Measurements from ENCODE around the gene CDYL2. TPM values are rescaled to one million over a fixed set of nuclear protein-coding genes. Genes with fewer than 3 reads are reported as not detected.
"Not testable (repeated sequence)": the region's sequence is repeated elsewhere in the genome, so short reads cannot be mapped to it uniquely, and the experiment has no call there.

Gene CDYL2
- total RNA-seq, 1 donor from 2014 or later = 5.4 TPM

DNA sequence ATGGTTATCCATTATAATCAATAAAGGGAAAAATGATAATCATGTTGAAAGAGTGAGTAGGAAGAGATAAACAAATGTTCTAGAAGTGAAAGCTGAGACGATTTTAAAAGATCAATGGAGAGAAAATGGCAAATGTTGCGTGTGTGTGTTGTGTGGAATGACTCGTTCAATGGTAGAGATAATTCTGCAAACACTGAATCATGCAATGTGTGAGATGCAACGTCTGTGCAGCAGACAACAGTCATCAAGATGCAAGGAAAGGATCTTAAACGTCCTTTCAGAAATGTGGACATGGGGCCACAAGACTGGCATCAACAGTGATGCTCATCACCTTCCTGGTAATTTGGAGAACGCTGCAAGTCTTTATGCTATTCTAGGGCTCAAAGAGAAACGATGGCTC is 124.4 kb downstream of the CDYL2 start:
- no peak for DNase-seq (ENCODE audit: low spot score)
- no peak for ATAC-seq

DNA sequence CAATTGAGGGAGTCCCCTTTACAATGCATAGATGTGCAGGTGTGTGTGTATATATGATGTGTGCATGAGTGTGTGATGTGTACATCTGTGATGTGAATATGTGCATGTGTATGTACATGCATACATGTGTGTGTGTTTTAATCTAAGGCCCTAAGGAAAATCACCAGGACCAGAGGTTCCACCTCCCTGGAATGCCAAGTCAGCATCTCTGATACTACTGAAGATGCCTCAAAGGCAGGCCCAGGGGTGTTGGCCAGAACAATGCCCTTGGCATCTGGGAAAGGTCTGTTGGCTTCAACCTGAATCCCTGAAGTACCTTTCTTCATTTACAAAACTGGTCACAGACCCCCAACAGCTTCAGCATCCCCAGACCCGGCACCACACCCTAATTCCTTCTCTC is 129.5 kb downstream of the CDYL2 start:
- ATAC-seq = no peak
- no peak for DNase-seq (ENCODE audit: low spot score)

DNA sequence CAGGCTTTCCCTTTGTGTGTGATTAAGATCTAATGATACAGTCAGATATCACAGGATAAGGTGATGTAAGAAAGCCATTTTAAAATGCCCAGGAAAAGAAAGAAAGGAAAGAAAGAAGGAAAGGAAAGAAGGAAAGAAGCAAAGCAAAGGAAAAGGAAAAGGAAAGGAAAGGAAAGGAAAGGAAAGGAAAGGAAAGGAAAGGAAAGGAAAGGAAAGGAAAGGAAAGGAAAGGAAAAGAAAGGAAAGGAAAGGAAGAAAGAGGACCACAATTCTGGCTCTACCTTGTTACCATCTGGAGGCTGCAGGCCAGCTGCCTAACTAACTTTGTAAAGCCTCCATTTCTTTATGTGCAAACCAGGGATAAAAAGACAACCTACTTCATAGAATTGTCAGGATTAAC is 132.0 kb downstream of the CDYL2 start:
- ATAC-seq (no peak), DNase-seq (ENCODE audit: low spot score) (no peak)

DNA sequence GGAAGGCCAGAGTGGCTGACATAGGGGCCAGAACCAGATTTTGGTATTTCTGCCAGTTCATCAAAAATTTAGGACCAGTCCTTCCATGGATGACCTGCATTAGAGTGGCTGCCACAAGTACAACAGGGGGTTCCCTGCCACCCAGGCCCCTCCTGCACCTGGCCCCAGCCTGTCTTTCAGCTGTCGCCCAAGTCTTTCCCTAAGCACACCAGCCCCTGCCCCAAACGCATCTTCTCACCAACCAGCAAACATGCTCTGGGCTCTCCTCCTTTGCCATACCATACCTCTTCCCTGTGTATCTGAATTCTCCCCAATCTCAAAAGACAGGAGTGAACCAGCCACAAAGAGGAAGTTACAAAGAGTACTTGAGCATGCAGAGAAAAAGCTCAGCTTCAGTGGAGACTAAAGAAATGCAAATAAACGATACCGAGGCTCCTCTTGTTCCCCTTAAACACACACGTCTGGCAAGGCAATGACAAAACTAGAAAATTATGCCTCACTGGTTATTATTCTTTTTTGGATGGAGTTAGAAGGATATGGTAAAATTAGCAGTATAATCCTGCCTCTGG is 133.0 kb downstream of the CDYL2 start:
- no peak for ATAC-seq
- DNase-seq (ENCODE audit: low spot score) = no peak

DNA sequence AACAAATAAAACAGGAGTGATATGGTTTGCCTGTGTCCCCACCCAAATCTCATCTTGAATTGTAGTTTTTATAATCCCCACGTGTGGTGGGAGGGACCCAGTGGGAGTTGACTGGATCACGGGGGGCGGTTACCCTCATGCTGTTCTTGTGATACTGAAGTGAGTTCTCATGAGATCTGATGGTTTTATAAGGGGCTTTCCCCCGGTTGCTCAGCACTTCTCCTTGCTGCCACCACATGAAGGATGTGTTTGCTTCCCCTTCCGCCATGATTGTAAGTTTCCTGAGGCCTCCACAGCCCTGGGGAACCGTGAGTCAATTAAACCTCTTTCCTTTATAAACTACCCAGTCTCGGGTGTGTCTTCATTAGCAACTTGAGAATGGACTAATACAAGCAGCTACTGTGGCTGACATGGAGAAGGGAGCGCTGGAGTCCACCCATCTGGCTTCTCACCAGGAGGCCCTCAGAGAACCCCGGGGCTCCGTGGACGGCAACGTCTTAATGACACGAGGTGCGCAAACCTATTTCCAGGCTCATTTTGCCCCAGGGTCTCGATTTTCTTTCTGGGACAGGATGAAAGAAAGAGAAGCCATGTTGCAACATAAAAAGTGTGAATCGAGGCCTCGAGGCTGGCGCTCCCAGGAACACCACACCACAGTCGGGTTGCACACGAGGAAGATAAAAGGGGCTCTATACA is 134.1 kb downstream of the CDYL2 start:
- DNase-seq (ENCODE audit: low spot score) (no peak), ATAC-seq (no peak)

DNA sequence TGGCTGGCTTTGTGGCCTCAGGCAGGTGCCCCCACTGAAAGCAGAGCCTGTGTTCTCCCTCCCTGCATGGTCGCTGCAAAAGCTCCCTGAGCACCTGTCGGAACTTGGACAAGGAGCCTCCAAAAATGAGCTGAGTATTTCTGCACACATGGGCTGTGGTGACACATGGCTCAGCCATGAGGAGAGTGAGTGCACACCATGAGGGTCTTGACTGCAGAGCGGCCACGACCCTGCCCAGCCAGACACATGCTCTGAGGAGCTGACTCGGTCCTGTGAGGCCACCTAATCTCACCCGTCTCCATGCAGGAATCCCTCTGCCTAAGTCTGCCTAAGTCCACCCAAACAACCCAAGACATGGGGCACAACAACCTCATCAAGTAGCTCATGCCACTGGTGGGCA is 134.7 kb downstream of the CDYL2 start:
- ATAC-seq = no peak
- DNase-seq (ENCODE audit: low spot score) = no peak

DNA sequence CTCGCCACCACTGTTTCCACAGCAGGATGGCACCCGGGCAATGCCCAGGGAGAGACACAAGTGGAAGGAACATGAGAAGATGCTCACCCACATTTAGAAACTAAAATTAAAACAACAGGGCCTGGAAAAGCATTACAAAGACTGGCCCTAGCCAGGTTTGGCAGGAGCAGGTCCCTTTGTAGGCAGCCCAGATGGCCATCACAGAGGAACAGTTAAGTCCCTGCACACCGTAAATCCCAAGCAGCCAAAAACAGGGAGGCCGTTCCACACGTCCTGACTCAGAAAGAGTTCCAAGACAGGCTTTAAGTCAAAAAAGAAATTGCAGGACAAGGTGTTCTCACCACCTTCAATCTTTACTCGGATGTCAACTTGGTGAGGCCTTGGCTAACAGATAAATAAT is 136.5 kb downstream of the CDYL2 start:
- DNase-seq (ENCODE audit: low spot score) (no peak), ATAC-seq (no peak)

DNA sequence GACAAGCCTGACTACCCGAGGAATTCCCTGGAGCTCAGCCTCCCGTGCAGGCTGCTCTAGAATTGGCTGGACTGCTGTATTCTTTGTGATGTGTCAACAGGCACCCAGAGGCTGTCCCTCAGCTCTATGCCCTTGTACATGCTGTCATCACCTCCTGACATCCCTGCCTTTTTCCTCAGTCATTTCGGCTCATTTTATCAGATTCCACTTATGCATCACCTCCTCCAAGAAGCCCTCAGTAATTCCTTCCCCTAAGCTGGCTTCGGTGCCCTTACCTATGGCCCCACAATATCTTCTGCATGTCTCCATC is 137.2 kb downstream of the CDYL2 start:
- DNase-seq (ENCODE audit: low spot score) (no peak), ATAC-seq (no peak)

DNA sequence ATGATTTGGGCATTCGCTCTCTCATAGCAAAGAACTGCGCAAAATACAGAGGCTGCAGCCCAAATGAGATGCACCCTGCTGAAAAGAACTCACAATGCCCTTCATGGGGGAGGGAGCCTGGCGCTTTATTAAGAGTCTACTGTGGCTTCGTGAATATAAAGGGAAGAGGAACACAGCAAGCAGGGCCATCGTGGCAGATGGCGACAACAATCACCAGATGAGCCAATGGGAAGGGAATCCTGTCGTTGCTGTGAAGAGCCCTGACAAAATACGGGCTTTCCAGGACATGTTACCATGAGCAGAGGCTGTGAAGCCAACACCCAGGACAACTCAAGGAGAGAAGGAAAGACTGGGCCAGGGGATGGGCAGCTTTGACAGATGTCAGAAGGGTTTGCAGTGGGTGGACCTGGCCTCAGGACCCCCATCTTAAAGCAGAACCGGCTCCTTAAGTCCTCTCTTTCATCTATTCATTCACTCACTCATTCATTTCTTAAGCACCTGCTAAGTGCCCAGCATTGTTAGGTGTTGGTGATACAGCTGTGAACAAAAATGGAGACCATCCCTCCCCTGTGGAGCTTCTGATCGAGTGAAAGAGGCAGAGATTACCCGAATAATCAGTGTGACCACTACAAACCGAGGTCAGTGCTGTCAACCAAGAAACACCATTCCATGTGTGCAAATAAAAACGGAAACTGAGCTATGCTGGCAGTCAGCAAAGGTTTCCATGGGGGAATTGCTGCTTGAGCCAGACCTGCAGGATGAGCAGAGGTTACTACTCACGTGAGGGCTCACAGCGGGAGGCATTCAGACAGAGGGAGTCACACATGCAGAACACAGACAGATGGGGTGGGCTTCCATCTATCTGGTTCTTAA is 137.8 kb downstream of the CDYL2 start:
- ATAC-seq (no peak), DNase-seq (ENCODE audit: low spot score) (no peak)

DNA sequence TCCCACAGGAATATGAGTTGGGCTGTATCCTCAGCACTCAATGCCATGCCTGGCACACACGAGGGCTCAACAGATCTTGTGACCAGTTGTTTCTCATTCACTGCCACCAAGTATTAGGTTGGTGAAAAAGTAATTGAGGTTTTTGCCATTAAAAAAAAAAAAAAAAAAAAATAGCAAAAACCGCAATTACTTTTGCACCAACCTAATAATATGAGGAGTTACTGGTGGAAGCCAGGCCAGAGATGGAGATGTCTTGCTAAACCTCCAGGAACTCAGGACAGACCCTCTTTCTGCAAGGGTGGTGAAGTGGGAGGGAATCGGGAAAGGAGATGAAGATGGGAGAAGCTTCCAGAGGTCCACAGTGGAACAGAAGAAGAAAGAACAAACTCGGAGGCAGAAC is 139.0 kb downstream of the CDYL2 start:
- DNase-seq (ENCODE audit: low spot score) (no peak), ATAC-seq (no peak)

DNA sequence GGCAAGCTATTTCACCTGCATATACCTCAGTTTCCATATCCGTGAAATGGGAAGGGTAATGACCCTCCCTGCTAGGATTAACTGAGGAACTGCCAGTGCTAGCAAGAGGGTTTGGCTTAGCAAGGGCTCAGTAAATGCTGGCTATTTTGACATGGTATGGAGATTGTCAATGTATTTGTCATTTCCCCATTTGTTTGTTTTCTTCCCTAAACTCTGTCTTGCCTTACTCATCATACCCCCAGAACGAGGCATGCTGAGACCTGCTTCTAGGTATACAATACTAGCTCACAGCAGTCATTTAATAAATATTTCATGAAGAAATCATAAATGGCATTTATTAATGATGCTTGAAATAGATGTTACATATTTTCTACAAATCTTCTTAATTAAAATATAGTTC is 139.6 kb downstream of the CDYL2 start:
- no peak for ATAC-seq
- no peak for DNase-seq (ENCODE audit: low spot score)

DNA sequence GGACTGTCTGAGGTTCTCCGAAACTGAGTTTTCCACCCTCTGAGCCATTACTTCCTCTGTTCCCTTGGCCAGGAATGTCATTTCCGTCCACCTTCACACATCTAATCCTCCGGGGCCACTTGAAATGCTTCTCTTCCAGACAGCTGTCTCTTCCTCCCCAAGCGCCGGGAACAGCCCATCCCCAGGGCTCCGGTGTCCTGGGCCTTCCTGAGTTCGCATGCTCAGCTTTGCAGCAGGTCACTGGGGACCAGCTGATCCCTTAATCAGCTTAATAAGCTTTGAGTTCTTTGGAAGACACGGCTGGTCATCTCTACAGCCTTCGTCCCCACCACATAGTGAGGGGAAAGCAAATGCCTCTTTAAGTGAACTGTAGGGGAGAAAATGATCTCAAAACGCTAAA is 140.2 kb downstream of the CDYL2 start:
- ATAC-seq (no peak), DNase-seq (ENCODE audit: low spot score) (no peak)

DNA sequence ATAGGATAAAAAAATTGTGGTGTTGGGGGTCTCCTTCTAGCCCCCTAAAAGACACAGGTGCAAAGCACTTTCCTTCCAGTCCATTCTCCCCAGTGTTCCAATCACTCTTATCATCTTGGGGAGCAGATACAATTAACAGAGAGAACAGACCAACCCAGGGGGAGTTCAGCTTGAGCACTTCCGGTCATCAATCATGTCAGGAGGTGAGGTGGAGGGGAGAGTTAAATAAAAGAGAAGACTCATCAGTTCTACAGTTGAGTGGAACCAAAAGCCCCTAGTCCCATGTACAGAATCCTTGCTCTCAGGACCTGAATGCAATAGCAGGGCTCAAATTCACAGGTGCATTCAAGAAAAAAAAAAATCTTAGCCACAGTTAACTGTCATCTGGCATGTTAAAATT is 141.3 kb downstream of the CDYL2 start:
- ATAC-seq (no peak), DNase-seq (ENCODE audit: low spot score) (no peak)

DNA sequence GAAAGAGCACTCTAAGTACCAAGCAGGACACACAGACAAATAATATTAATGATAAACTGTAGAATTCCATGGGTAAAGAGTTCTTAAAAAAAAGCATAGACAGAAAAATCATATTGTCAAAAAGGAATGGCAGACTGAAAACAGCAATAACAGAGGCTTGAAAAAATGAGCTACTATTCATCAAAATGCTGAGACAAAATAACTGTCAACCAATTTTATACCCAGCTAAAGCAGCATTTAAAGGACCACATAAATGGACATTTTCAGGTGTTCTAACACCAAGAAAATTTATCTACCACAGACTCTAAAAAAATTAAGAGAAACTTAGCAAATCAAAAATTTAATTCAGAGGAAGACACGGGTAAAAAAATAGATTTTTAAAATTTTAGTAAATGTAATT is 144.5 kb downstream of the CDYL2 start:
- no peak for DNase-seq (ENCODE audit: low spot score)
- no peak for ATAC-seq

DNA sequence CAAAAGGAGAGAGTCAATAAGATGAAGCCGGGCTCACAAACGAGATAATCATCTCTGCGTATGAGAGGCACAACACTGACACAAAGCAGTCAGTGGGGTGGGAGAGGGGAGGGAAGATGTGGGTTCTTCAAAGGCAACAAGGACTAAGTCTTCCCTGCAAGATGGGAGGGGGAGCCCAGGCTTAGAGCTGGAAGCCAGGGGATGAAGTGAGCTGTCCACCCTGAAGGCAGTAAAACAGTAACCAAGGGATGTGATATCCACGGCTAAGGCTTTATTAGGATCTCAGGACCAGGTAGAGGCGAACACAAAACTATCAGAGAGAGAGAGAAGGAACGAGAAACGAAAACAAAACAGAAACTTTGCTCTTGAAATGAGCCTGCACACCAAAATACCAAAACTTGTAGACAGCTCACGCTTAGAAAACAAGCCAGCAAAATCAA is 147.7 kb downstream of the CDYL2 start:
- no peak for DNase-seq (ENCODE audit: low spot score)
- ATAC-seq = peak; percentile 40

DNA sequence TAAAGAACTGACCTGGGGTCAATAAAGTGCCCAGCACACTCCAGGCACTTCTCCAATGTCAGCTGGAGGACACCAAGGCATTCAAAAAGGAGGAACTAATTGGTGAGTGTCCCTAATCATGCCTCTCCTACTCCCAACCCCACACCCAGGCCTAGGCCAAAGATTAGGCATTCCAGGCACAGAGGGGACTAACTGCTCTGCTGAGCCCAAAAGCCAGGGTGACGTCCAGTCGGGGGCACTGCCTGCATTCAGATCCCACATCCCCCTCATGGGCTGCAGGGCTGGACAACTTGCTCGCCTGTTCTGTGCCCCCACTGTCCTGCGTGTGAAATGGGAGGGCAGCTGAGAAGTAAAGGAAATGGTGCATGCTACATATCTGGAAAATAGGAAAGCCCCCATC is 148.2 kb downstream of the CDYL2 start:
- no peak for ATAC-seq
- no peak for DNase-seq (ENCODE audit: low spot score)

DNA sequence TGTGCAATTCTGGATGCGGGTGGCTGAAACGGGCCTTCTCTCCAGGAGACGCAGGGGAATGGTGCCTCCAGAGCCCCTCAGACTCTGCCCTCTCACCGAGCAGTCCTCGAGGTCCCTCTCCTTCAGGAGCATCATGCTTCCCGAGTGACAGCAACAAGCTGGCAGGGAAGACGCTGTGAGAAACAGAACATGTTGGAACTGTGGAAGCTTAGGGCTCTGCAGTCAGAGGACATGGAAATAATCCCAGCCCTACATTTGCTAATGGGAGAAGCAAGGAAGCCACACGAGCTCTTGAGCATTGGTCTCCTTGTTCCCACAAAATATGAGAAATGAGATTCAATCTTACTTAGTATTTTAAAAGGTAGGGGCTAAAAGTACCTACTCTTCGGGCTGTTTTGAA is 148.6 kb downstream of the CDYL2 start:
- ATAC-seq = no peak
- DNase-seq (ENCODE audit: low spot score) = no peak

DNA sequence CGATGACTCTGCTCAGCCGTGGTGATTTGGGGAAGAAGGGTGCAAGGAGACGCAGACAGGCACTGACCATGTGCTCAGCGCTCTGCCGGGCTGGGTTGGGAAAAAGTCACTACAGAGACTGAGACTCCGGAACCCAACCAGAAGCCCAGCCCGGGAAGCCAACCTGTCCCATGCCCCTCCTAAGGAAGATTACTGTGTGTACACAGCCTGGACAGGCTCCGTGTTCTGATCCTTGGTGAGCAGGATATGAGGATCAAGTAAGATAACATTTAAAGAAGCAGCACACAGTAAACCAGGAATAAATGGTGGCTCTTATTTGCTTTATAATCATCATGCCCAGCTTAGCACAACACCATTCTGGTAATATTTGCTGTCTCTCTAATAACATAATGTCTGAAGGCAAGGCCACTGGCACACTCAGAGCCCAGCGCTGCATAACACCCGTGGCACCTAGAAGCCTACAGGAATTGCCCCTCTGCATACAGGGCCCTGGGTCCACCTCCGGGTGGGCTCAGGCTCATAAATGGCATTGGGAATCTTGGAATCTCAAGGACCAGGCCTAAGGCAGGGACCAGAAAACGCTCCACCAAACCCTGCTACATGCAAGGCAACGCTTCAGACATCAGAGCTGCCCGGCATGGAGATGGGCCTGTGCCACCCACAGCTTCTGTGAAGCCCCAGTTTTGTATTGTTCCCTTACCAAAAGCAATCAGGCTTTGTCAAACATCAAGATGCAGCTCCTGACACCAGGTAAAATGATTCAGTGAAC is 150.1 kb downstream of the CDYL2 start:
- ATAC-seq (no peak), DNase-seq (ENCODE audit: low spot score) (no peak)

DNA sequence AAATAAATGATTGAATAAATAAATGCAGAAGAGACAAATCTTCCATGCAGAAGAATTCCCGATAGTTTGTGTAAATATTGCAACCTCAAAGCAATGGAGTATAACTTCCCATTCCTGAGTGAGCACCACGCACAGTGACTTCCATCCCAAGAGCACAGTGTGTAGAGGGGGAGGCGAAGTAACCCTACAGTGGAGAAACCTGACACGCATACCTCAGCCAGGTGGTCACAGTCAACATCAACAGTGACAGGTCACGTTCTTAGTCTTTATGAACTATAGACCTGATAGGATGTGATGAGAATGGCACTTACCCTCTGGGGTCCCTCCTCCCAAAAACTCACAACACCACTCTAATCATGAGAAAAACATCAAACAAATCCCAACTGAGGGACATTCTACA is 152.0 kb downstream of the CDYL2 start:
- DNase-seq (ENCODE audit: low spot score) (no peak), ATAC-seq (no peak)

DNA sequence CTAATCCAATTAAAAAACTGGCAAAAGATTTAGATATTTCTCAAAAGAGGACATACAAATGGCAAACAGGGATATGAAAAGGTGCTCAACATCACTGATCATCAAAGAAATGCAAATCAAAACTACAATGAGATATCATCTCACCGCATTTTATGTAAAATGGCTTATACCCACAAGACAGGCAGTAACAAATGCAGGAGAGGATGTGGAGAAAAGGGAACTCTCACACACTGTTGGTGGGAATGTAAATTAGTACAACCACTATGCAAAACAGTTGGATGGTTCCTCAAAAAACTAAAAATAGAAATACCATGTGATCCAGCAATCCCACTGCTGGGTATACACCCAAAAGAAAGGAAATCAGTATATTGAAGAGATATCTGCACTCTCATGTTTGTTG is 154.1 kb downstream of the CDYL2 start:
- DNase-seq (ENCODE audit: low spot score); ATAC-seq: not testable (repeated sequence)

DNA sequence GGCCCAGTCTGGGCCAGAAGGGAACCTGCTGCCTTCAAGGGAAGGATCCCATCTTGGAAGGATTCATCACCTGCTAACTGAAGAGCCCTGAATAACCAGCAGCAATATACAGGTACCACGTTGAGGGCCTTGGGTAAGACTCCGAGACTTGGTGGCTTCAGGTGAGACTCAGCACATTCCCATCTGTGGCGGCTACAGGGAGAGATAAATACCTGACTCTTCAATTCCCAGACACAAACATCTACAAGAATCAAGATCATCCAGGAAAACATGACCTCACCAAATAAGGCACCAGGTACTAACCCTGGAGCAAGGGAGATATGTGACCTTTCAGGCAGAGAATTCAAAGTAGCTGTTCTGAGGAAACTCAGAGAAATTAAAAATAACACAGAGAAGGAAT is 164.1 kb downstream of the CDYL2 start:
- ATAC-seq (no peak), DNase-seq (ENCODE audit: low spot score) (no peak)

DNA sequence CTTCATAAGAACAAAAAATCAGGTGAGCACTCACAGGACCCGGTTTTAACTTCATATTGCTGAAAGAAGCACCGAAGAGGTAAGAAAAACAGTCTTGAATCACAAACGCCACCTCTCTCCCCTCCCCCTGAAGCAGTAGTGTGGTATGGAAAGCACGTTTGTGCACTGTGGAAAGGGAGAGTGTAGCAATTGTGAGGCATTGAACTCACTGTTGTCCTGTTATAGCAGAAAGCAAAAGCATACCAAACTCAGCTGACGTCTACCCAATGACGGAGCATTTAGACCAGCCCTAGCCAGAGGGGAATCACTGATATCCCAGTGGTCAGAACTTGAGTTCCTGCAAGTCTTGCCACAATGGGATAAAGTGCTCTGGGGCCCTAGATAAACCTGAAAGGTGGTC is 164.8 kb downstream of the CDYL2 start:
- ATAC-seq (no peak), DNase-seq (ENCODE audit: low spot score) (no peak)
